SK-N-SH (cell line): ENCODE results near the gene DNAJC24.

Experiments
- CTCF ChIP-seq: fragments of 200-600 bp; sonication (generic); IDR thresholded peaks from 2 replicates; pipeline ENCODE4 v1.6.1; 2017; ENCODE audit warnings: antibody characterized with exemption, mild to moderate bottlenecking, moderate library complexity
- FOXJ3 ChIP-seq: sonication (generic); formaldehyde crosslinking; IDR thresholded peaks from 2 replicates; pipeline ENCODE4 v1.5.1; 2020; ENCODE audit warnings: mild to moderate bottlenecking, missing genetic modification reagents
- FOXM1 ChIP-seq: IDR thresholded peaks from 2 replicates; pipeline ENCODE4 v1.4.0; 2012; ENCODE audit warnings: low read depth, mild to moderate bottlenecking
- MAX ChIP-seq: IDR thresholded peaks from 2 replicates; pipeline ENCODE4 v1.4.0; 2012; ENCODE audit warnings: low read depth
- NFIC ChIP-seq: IDR thresholded peaks from 2 replicates; pipeline ENCODE4 v1.4.0; 2012; ENCODE audit warnings: borderline replicate concordance
- POLR2AphosphoS5 ChIP-seq: IDR thresholded peaks from 2 replicates; pipeline ENCODE4 v1.6.1; 2012; ENCODE audit warnings: low read depth, low read length
- REST ChIP-seq: IDR thresholded peaks from 2 replicates; pipeline ENCODE4 v1.6.1; 2012; ENCODE audit warnings: mild to moderate bottlenecking, low read depth, low read length, moderate library complexity
- USF2 ChIP-seq: fragments of 150-350 bp; IDR thresholded peaks from 2 replicates; pipeline ENCODE4 v1.6.1; 2017; ENCODE audit warnings: antibody characterized with exemption, low read length, low read depth, borderline replicate concordance

GRCh38 chr11:31337806-31338205 lies 31.9 kb upstream of the DNAJC24 start:
- TF ChIP-seq POLR2AphosphoS5 (no peak), FOXJ3 (no peak), NFIC (no peak), MAX (no peak), FOXM1 (no peak), USF2 (no peak), CTCF (no peak), REST (no peak)
